HFF-Myc (cell line): Measurements from ENCODE around the gene NR1I2.

Experiments
- DNase-seq: peaks from one replicate; pipeline ENCODE4 v3.0.0-alpha.2; 2011; ENCODE audit warnings: low read depth; ENCODE audit errors: extremely low read depth
- H3K4me3 ChIP-seq: replicated peaks from 2 replicates; pipeline ENCODE4 v1.5.1; 2011; ENCODE audit warnings: low read depth, mild to moderate bottlenecking, control low read depth, low read length
- CTCF ChIP-seq: IDR thresholded peaks from 2 replicates; pipeline ENCODE4 v1.5.1; 2012; ENCODE audit warnings: mild to moderate bottlenecking, low read depth, low read length, control low read depth; ENCODE audit errors: missing control alignments

Gene NR1I2

GRCh38 chr3:119790369-119790768, 8.5 kb downstream of the NR1I2 start:
- H3K4me3 ChIP-seq = no peak overlapping the region
- TF ChIP-seq CTCF = no peak
- no peak for DNase-seq

- no peak for TF ChIP-seq CTCF
- H3K4me3 ChIP-seq = no peak overlapping the region
- no peak for DNase-seq
Measured at GRCh38 chr3:119792270-119792669, 10.4 kb downstream of the NR1I2 start.

GRCh38 chr3:119794401-119794800, 12.5 kb downstream of the NR1I2 start:
- H3K4me3 ChIP-seq = no peak overlapping the region
- no peak for TF ChIP-seq CTCF
- DNase-seq = no peak

- TF ChIP-seq CTCF = no peak
- no peak overlapping the region for H3K4me3 ChIP-seq
Measured at GRCh38 chr3:119794971-119795612, 13.2 kb downstream of the NR1I2 start.

GRCh38 chr3:119795849-119796248, 13.9 kb downstream of the NR1I2 start:
- no peak for DNase-seq
- no peak for TF ChIP-seq CTCF
- H3K4me3 ChIP-seq = no peak overlapping the region

More at GRCh38 chr3:119794971-119795612, 13.2 kb downstream of the NR1I2 start:
- no peak for DNase-seq

GRCh38 chr3:119796368-119796767, 14.5 kb downstream of the NR1I2 start:
- no peak overlapping the region for H3K4me3 ChIP-seq
- no peak for TF ChIP-seq CTCF
- DNase-seq = no peak

GRCh38 chr3:119796785-119797184, 14.9 kb downstream of the NR1I2 start:
- no peak for TF ChIP-seq CTCF
- no peak for DNase-seq
- no peak overlapping the region for H3K4me3 ChIP-seq
